ENCODE results near the gene CCDC102A.

CCDC102A gene

GRCh38 chr16:57479205-57479975 lies 57.0 kb downstream of the CCDC102A start:
- no peak for DNase-seq (ENCODE audit: low spot score)

GRCh38 chr16:57478396-57479204 lies 57.8 kb downstream of the CCDC102A start:
- DNase-seq (ENCODE audit: low spot score): no peak

- no peak for DNase-seq (ENCODE audit: low spot score)
These were observed 58.7 kb downstream of the CCDC102A start for GRCh38 chr16:57477531-57478202.

GRCh38 chr16:57476546-57477410 lies 59.6 kb downstream of the CCDC102A start:
- DNase-seq (ENCODE audit: low spot score): no peak

GRCh38 chr16:57475711-57476339 lies 60.5 kb downstream of the CCDC102A start:
- DNase-seq (ENCODE audit: low spot score): peak; percentile 85

- DNase-seq (ENCODE audit: low spot score): no peak
These were observed 61.4 kb downstream of the CCDC102A start for GRCh38 chr16:57474671-57475661.

- DNase-seq (ENCODE audit: low spot score): no peak
These were observed 62.5 kb downstream of the CCDC102A start for GRCh38 chr16:57473906-57474305.

- no peak for DNase-seq (ENCODE audit: low spot score)
These were observed 63.1 kb downstream of the CCDC102A start for GRCh38 chr16:57473176-57473840.

- no peak for DNase-seq (ENCODE audit: low spot score)
These were observed 63.7 kb downstream of the CCDC102A start for GRCh38 chr16:57472665-57473060.

GRCh38 chr16:57471852-57472664 lies 64.3 kb downstream of the CCDC102A start:
- DNase-seq (ENCODE audit: low spot score): no peak

GRCh38 chr16:57471209-57471608 lies 65.2 kb downstream of the CCDC102A start:
- no peak for DNase-seq (ENCODE audit: low spot score)

- no peak for DNase-seq (ENCODE audit: low spot score)
These were observed 65.7 kb downstream of the CCDC102A start for GRCh38 chr16:57470711-57471110.

GRCh38 chr16:57469917-57470470 lies 66.4 kb downstream of the CCDC102A start:
- DNase-seq (ENCODE audit: low spot score): no peak

GRCh38 chr16:57469046-57469445 lies 67.3 kb downstream of the CCDC102A start:
- no peak for DNase-seq (ENCODE audit: low spot score)

GRCh38 chr16:57468346-57468745 lies 68.0 kb downstream of the CCDC102A start:
- no peak for DNase-seq (ENCODE audit: low spot score)

- DNase-seq (ENCODE audit: low spot score): no peak
These were observed 71.8 kb downstream of the CCDC102A start for GRCh38 chr16:57464523-57464922.

- DNase-seq (ENCODE audit: low spot score): no peak
These were observed 73.4 kb downstream of the CCDC102A start for GRCh38 chr16:57462978-57463362.
